Activated T-helper 17 cell treated with anti-CD3 and anti-CD28 coated beads, Interleukin-2, amount 50 U/mL, for 72 hours (primary cell): Measurements from ENCODE around the gene RAP1GDS1. TPM values are rescaled to one million over a fixed set of nuclear protein-coding genes. Genes with fewer than 3 reads are reported as not detected.
"Not testable (repeated sequence)": the region's sequence is repeated elsewhere in the genome, so short reads cannot be mapped to it uniquely, and the experiment has no call there.

Source experiments
- ATAC-seq: fragments of 150-1000 bp; cut with Tn5 transposase; replicated peaks from 2 replicates; pipeline ENCODE4 v1.10.0; 2021; ENCODE audit warnings: mild to moderate bottlenecking, moderate library complexity
- H3K27ac Mint-ChIP-seq: one replicate; pipeline ENCODE4 v1.8.0; 2022; ENCODE audit warnings: mixed read lengths
- H3K27me3 Mint-ChIP-seq: one replicate; pipeline ENCODE4 v1.8.0; 2022; ENCODE audit warnings: mixed read lengths
- H3K36me3 Mint-ChIP-seq: one replicate; pipeline ENCODE4 v1.8.0; 2022; ENCODE audit warnings: low read depth, mild to moderate bottlenecking, mixed read lengths
- H3K4me1 Mint-ChIP-seq: one replicate; pipeline ENCODE4 v1.8.0; 2022; ENCODE audit warnings: mixed read lengths
- H3K4me3 Mint-ChIP-seq: one replicate; pipeline ENCODE4 v1.8.0; 2022; ENCODE audit warnings: mild to moderate bottlenecking, mixed read lengths
- H3K9me3 Mint-ChIP-seq: one replicate; pipeline ENCODE4 v1.8.0; 2022; ENCODE audit warnings: mixed read lengths
- total RNA-seq, 2 donors: library from RNA; stranded (reverse); gene quantifications; one replicate each; pipeline ENCODE4 v1.2.3, GENCODE V29; 2022

Gene RAP1GDS1
- total RNA-seq, 2 donors from 2014 or later = 29.8 to 66.1 TPM

DNA sequence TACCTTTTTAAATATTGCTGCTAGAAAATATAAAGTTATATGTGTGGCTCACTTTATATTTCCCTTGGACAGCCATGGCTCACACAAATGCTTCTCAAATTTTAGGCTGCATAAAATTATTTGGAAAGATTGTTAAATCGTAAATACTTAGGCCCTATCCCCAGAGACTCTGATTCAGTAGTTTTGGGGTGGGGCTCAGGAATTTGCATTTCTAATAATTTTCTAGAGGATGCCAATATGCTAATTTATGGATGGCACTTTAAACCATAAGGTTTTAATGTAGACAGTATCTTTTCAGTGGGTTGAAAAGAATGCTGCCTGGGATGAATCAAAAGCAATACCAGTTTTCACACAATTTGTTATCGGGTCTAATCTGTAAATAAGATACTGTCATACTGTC is 49.7 kb downstream of the RAP1GDS1 start:
- ATAC-seq = no peak
- no peaks in the 10 kb centered on the region for H3K27me3 Mint-ChIP-seq
- H3K9me3 Mint-ChIP-seq = no peaks in the 10 kb centered on the region
- H3K4me1 Mint-ChIP-seq = no peaks in the 10 kb centered on the region
- H3K27ac Mint-ChIP-seq = no peak overlapping the region
- H3K4me3 Mint-ChIP-seq = no peak overlapping the region
- no peaks in the 10 kb centered on the region for H3K36me3 Mint-ChIP-seq

DNA sequence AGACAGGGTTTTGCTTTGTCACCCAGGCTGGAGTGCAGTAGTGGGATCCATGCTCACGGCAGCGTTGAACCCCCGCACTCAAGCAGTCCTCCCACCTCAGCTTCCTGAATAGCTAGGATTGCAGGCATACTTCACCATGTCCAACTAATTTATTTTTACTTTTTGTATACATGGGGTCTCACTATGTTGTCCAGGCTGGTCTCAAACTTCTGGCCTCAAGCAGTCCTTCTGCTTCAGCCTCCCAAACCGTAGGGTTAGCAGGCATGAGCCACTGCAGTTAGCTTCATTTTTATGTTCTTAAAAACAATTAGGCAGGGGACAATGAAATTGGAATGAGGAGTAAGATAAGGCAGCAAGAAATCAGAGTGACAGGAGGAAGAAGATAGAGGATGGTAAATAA is 50.5 kb downstream of the RAP1GDS1 start:
- Mint-ChIP-seq H3K9me3 (no peaks in the 10 kb centered on the region), H3K4me3 (no peak overlapping the region), H3K27me3 (no peaks in the 10 kb centered on the region), H3K4me1 (no peaks in the 10 kb centered on the region), H3K36me3 (no peaks in the 10 kb centered on the region), H3K27ac (no peak overlapping the region)
- no peak for ATAC-seq

DNA sequence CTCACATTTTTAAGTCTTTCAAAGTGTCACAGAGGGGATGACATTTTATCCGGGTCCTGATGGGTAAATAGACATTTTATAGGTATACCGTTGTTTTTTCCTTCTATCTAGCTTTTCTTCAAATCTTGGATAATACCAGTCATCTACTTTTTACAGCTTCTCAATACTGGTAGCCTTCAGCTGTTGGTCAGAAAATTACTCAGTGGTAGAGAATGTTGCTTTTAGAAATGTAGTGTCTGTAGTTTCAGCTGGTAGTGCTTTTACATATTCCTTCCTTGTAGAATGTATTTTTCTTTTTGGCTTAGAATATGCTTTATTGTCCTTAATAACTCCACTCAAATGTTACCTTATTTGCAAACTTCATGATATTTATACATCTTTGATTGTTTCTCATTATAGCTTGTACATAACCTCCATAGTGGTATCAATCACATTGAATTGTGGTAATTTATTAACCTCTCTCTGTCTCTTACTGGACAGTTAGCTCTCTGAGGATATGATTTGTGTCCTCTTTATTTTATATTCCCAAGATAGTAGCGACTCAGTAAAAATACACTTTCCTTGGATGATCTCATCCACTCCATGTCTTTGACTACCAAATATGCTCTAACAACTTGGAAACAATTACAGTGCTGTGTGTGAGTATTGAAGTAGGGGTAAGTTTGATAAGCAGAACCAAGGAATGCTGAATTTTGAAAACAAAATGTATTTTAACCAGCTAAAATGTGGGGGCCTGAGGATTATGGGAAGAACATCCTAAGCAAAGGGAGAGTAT is 53.8 kb downstream of the RAP1GDS1 start:
- ATAC-seq = no peak
- Mint-ChIP-seq H3K4me3 (no peak overlapping the region), H3K27ac (no peak overlapping the region), H3K36me3 (peaks cover 11% of the 10 kb centered on the region), H3K27me3 (no peaks in the 10 kb centered on the region), H3K9me3 (peaks cover 3% of the 10 kb centered on the region), H3K4me1 (peaks cover 4% of the 10 kb centered on the region)

DNA sequence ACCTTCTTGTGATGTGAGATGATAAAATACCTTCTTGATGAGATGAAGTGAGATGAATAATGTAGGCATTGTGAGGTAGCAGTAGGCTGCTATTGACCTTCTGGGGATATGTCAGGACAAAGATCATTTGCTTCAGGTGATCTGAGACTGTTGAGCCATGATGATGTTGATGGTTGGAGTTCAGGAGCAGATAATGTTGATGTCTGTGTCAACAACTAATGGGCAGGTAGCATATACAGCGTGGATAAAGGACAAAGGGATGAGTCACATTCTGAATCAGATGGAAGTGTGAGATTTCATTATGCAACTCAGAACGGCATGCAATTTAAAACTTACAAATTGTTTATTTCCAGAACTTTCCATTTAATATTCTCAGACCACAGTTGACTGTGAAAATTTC is 57.3 kb downstream of the RAP1GDS1 start:
- Mint-ChIP-seq H3K4me1 (peaks cover 4% of the 10 kb centered on the region), H3K36me3 (peaks cover 15% of the 10 kb centered on the region), H3K27ac (no peak overlapping the region), H3K9me3 (peaks cover 3% of the 10 kb centered on the region), H3K4me3 (no peak overlapping the region), H3K27me3 (no peaks in the 10 kb centered on the region)
- ATAC-seq = no peak

DNA sequence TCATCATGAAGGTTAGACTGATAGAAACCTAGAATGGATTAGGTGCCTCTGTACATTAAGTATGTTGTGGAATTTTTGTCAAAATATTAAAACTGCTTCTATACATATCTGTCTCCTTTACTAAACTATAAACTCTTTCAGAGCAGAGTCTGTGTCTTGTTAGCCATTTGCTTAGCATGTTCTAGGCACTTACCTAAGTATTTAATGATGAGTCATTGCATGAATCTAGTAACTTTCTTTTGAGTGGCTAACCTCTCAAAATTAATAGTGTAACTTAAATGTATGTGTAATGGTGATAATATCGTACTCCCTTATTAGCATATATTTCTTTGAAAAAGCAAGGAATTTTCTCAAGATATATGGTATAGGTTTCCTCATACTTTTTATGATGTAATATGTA is 57.8 kb downstream of the RAP1GDS1 start:
- no peak for ATAC-seq

DNA sequence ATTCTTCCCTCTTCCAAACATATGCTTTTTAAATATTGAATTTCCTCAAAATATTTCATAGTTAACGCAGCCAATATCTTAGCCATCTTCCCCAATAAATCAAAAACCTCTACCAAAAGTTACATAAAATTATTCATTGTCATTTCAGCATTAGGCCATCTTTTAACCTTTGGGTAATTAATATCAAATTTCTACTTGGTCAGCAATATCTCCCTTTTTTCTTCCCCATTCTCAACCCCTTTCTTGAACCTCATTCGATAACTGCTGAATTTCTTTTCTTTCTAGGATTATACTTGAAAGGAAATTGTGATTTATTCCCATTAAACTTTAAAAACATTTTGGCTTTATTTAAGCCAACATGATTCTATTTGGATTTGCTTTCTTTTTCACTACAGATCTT is 65.0 kb downstream of the RAP1GDS1 start:
- no peak overlapping the region for H3K4me3 Mint-ChIP-seq
- H3K27ac Mint-ChIP-seq = no peak overlapping the region
- peaks cover 20% of the 10 kb centered on the region for H3K36me3 Mint-ChIP-seq
- H3K4me1 Mint-ChIP-seq = no peaks in the 10 kb centered on the region
- ATAC-seq = no peak
- H3K27me3 Mint-ChIP-seq = no peaks in the 10 kb centered on the region
- H3K9me3 Mint-ChIP-seq = peaks cover 3% of the 10 kb centered on the region

More for the DNA sequence above, 57.8 kb downstream of the RAP1GDS1 start:
- H3K4me3 Mint-ChIP-seq = no peak overlapping the region
- H3K36me3 Mint-ChIP-seq = peaks cover 15% of the 10 kb centered on the region
- H3K9me3 Mint-ChIP-seq = peaks cover 3% of the 10 kb centered on the region
- H3K4me1 Mint-ChIP-seq = peaks cover 4% of the 10 kb centered on the region
- no peak overlapping the region for H3K27ac Mint-ChIP-seq
- H3K27me3 Mint-ChIP-seq = no peaks in the 10 kb centered on the region

DNA sequence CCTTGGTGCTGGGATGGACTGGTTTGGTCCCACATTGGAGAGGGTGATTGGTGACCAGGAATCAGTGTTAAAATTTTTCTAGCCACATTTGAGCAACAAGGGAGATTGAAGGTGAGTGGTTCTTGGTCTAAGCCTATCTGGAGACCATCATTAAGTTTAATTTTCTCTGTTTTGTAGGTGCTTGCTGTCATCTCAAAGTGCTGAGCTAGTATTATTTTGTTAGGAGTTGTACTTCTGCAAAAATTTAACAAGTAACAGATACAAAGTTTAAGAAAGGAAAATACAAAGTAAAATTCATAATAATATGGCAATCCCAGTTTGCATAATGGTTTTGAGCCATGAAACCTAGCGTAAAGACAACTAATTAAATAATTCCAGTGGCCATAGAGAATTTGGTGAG is 66.5 kb downstream of the RAP1GDS1 start:
- no peaks in the 10 kb centered on the region for H3K4me1 Mint-ChIP-seq
- H3K36me3 Mint-ChIP-seq = peaks cover 28% of the 10 kb centered on the region
- ATAC-seq = no peak
- peaks cover 9% of the 10 kb centered on the region for H3K9me3 Mint-ChIP-seq
- no peaks in the 10 kb centered on the region for H3K27me3 Mint-ChIP-seq
- H3K27ac Mint-ChIP-seq = no peak overlapping the region
- H3K4me3 Mint-ChIP-seq = no peak overlapping the region

DNA sequence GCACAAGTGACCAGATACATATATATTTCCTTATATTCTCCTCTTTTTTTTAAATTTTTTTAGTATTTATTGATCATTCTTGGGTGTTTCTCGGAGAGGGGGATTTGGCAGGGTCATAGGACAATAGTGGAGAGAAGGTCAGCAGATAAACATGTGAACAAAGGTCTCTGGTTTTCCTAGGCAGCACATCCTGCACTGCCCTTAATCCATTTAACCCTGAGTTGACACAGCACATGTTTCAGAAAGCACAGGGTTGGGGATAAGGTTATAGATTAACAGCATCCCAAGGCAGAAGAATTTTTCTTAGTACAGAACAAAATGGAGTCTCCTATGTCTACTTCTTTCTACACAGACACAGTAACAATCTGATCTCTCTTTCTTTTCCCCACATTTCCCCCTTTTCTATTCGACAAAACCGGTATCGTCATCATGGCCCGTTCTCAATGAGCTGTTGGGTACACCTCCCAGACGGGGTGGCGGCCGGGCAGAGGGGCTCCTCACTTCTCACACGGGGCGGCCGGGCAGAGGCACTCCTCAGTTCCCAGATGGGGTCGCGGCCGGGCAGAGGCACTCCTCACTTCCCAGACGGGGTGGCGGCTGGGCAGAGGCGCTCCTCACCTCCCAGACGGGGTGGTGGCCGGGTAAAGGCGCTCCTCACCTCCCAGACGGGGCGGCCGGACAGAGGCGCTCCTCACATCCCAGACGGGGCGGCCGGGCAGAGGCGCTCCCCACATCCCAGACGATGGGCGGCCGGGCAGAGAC is 68.9 kb downstream of the RAP1GDS1 start:
- not testable (repeated sequence) for H3K4me1 Mint-ChIP-seq, H3K27ac Mint-ChIP-seq, ATAC-seq, H3K9me3 Mint-ChIP-seq, H3K4me3 Mint-ChIP-seq, H3K27me3 Mint-ChIP-seq
- H3K36me3 Mint-ChIP-seq = peaks cover 28% of the 10 kb centered on the region

DNA sequence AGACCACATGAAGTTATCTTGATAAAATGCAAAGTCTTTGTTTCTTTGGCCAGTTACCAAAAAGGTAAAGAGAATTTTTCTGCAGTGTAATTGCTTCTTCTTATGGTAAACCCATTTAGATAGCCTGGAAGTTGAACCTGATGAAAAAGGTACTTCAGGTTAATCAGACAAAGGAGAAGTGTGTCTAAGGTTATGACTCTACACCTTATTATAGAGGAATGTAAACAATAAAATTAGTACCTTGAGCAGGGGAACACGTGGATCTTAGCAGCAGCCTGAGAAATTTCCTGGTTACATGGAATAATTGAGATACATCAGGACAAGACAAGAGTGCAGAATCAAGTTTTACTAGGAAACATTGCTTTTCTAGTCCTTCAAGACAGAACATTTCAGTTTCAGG is 70.8 kb downstream of the RAP1GDS1 start:
- Mint-ChIP-seq H3K4me3 (no peak overlapping the region), H3K4me1 (no peaks in the 10 kb centered on the region), H3K27me3 (no peaks in the 10 kb centered on the region), H3K27ac (no peak overlapping the region), H3K9me3 (peaks cover 9% of the 10 kb centered on the region), H3K36me3 (peaks cover 22% of the 10 kb centered on the region)
- no peak for ATAC-seq

DNA sequence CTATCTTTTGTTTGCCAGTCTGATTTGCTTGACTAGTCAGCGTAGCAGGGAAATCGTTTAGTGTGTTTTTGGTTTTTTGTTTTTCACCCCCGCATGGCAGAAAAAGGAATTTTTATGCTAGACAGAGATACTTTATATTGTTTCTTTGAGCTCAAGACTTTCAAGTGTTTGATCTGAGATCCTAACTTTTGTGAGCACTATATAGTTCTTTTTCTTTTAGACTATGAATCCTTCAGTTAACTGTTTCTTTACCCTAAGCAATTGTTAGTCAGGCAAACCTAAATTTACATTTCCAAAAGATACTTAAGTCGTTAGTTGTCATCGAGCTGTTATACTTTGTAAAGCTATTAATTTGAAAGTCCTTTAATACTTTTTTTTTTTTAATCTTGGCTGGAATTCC is 73.3 kb downstream of the RAP1GDS1 start:
- H3K9me3 Mint-ChIP-seq = peaks cover 5% of the 10 kb centered on the region
- peaks cover 15% of the 10 kb centered on the region for H3K36me3 Mint-ChIP-seq
- H3K4me3 Mint-ChIP-seq = no peak overlapping the region
- H3K27me3 Mint-ChIP-seq = no peaks in the 10 kb centered on the region
- no peaks in the 10 kb centered on the region for H3K4me1 Mint-ChIP-seq
- no peak for ATAC-seq
- no peak overlapping the region for H3K27ac Mint-ChIP-seq

DNA sequence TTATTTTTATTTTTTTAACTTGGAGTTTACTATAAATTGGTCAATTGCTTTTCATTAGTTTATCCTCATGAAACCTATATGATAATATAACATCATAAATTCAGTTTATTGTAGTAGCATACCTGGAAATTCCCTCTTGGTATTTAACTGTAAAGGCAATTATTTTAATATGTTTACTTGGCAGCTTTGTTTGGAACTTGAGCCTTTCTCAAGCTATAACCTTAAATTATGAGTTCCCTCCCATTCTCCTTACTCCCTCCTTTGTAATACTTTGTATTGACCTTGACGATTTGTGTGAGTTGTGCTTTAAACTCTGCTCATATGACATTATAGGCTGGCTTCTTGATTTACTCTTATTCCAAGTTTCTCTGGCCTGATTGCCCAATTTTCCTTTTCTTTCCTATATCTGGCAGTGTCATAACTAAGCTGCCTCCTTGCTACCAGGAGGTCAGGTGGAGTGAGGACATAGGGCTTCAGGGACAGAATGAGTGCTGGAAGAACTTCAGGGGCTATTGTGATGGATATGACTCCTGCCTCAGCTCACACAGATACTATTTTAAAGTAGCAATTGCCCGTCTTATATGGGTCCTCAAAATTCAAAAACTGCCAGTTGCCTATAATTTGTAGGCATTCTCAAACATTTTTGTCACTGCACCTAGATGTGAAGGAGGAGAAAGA is 77.7 kb downstream of the RAP1GDS1 start:
- H3K9me3 Mint-ChIP-seq = no peaks in the 10 kb centered on the region
- ATAC-seq = no peak
- peaks cover 7% of the 10 kb centered on the region for H3K36me3 Mint-ChIP-seq
- no peak overlapping the region for H3K4me3 Mint-ChIP-seq
- H3K27ac Mint-ChIP-seq = no peak overlapping the region
- no peaks in the 10 kb centered on the region for H3K4me1 Mint-ChIP-seq
- H3K27me3 Mint-ChIP-seq = no peaks in the 10 kb centered on the region

DNA sequence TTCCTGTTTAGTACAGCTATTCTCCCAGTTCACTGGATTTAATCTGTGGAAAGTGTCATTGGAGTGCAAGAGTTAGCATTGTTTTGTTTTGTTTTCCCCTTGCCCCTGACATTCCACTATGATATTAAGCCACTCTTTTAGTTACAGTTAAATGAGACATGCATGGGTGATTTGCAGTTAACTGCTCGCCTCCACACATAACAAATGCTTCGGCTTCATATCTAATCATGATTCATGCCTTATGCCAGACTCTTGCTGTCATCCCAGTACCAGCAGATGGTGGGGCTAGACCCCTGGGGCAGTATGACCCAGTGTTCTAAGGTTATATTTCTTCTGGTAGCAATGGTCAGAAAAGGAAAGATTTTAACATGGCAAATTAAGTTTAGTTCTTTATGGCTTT is 80.1 kb downstream of the RAP1GDS1 start:
- Mint-ChIP-seq H3K27ac (no peak overlapping the region), H3K4me3 (no peak overlapping the region), H3K36me3 (peaks cover 24% of the 10 kb centered on the region), H3K4me1 (no peaks in the 10 kb centered on the region), H3K9me3 (no peaks in the 10 kb centered on the region), H3K27me3 (no peaks in the 10 kb centered on the region)
- no peak for ATAC-seq

DNA sequence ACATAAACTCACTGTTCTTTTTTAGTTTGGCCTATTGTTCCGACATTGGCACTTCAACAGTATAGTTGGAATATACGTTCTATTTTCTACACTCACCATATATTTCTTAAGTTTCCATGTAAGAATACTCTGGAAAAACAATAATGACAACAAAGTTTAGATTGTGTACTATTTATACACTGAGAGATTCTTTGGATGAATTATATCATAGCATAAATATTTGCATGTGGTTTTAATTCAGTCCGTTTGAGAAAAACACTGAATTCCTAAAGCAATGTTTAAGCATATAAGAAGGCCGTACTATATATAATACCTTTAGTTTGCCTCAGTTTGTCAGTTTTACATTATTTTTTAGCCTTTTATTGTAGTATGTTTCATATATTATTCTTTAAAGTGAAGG is 82.4 kb downstream of the RAP1GDS1 start:
- no peak overlapping the region for H3K4me3 Mint-ChIP-seq
- ATAC-seq = no peak
- H3K9me3 Mint-ChIP-seq = no peaks in the 10 kb centered on the region

DNA sequence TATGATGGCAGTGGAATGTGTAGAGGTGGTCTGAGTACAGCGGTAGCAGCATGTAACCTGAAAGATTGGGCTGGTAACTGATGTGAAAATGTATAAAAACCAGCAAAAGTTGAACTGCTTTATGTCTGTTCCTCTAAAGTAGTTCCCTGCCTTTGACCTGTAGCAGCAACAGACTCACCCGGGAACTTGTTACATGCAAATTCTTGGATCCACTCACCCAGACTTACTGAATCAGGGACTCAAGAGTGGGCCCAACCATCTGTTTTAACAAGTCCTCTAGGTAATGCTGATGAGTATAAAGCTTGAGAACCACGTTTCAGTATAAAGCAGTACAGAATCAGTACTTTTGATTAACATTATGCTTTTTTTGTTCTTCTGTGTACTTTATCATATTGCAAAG is 84.7 kb downstream of the RAP1GDS1 start:
- Mint-ChIP-seq H3K4me1 (no peaks in the 10 kb centered on the region), H3K27ac (no peak overlapping the region), H3K36me3 (peaks cover 51% of the 10 kb centered on the region), H3K9me3 (no peaks in the 10 kb centered on the region), H3K4me3 (no peak overlapping the region), H3K27me3 (no peaks in the 10 kb centered on the region)
- ATAC-seq = no peak

More for the DNA sequence above, 82.4 kb downstream of the RAP1GDS1 start:
- no peaks in the 10 kb centered on the region for H3K4me1 Mint-ChIP-seq
- H3K27ac Mint-ChIP-seq = no peak overlapping the region
- no peaks in the 10 kb centered on the region for H3K27me3 Mint-ChIP-seq
- peaks cover 48% of the 10 kb centered on the region for H3K36me3 Mint-ChIP-seq

DNA sequence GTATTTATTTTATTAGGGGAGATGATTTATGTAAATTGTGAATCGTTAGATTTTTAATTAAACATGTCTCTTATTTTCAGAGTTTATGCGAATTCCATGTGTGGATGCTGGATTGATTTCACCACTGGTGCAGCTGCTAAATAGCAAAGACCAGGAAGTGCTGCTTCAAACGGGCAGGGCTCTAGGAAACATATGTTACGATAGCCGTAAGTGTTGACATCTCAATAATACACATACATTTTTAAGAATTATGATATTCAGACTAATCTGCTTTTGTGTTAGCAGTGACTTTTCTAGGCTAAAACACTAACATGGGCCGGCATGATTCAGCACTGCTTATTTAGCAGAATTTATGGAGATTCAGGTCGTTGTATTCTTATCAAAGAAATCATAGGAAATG is 91.2 kb downstream of the RAP1GDS1 start:
- Mint-ChIP-seq H3K27ac (no peak overlapping the region), H3K9me3 (no peaks in the 10 kb centered on the region), H3K36me3 (peaks cover 55% of the 10 kb centered on the region), H3K27me3 (no peaks in the 10 kb centered on the region), H3K4me1 (no peaks in the 10 kb centered on the region), H3K4me3 (no peak overlapping the region)
- ATAC-seq = no peak
